ENCODE data around the gene LIPG. TPM values are rescaled to one million over a fixed set of nuclear protein-coding genes. Genes with fewer than 3 reads are reported as not detected.
"Not testable (repeated sequence)": the region's sequence is repeated elsewhere in the genome, so short reads cannot be mapped to it uniquely, and the experiment has no call there.

LIPG gene
- total RNA-seq, 4 donors from 2014 or later: 0.06 to 11.9 (median 1.3) TPM; not detected in 1

DNA sequence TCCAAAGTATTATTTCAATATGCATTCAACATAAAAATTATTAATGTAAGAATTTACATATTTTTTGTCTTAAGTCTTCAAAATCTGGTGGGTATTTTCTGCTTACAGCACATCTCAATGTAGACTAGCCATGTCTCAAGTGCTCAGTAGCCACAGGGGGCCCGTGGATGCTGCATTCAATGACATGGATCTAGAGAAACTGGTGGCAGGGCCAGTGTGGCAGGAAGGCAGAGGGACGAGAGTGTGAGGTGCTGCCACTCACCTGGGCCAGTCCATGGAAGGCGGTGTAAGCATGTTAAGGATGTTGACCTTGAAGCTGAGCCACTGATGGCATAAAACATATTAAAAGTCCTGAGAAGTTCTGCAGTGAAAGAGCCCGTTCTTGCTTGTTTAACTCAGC, 6.2 kb upstream of the LIPG start:
- DNase-seq (ENCODE audit: extremely low spot score): no peak
- H3K4me3 ChIP-seq: no peak overlapping the region
- intact Hi-C loops (cut with DNase I): loop anchor here (5.0 kb wide), 1 partner anchor 302 kb away; no protein-coding TSS in a partner anchor
- H3K36me3 ChIP-seq: no peaks in the 10 kb centered on the region
- H3K27me3 ChIP-seq: peaks cover 0 to 31% (median 8%) of the 10 kb centered on the region in 4 donors
- H3K9me3 ChIP-seq: no peaks in the 10 kb centered on the region
- H3K4me1 ChIP-seq: peaks cover 2 to 6% (median 3%) of the 10 kb centered on the region in 4 donors
- TF ChIP-seq POLR2AphosphoS5 (IDR thresholded peaks at IDR 0.05): no peak
- no peak for TF ChIP-seq CTCF (IDR thresholded peaks at IDR 0.05)
- TF ChIP-seq POLR2A (IDR thresholded peaks at IDR 0.05; ENCODE audit: low read depth): no peak
- TF ChIP-seq EP300 (IDR thresholded peaks at IDR 0.05): no peak
- WGBS: 90% methylated on average over 4 of the region's 4 CpGs
- no peak overlapping the region for H3K27ac ChIP-seq (replicated peaks in 1 of 4)

DNA sequence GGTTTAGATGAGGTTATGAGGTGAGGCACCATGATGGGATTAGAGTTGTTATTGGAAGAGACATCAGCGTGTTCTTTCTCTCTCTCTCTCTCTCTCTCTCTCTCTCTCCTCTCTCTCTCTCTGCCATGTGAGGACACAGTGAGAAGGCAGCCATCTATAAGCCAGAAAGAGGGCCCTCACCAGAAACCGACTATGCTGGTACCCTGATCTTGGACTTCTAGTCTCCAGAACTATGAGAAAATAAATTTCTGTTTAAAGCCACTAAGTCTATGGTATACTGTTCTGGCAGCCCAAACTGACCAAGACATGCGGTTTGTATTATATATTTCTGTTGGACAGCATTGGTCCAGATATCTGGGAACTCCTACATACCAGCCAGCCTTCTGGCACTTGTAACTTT, 3.5 kb upstream of the LIPG start:
- intact Hi-C loops (cut with DNase I): loop anchor here (5.0 kb wide), 1 partner anchor 299 kb away; no protein-coding TSS in a partner anchor
- TF ChIP-seq POLR2AphosphoS5 (IDR thresholded peaks at IDR 0.05) (no peak), CTCF (IDR thresholded peaks at IDR 0.05) (no peak), EP300 (IDR thresholded peaks at IDR 0.05) (no peak), POLR2A (IDR thresholded peaks at IDR 0.05; ENCODE audit: low read depth) (no peak)
- peaks cover 4 to 56% (median 16%) of the 10 kb centered on the region in 4 donors for H3K27me3 ChIP-seq
- H3K4me3 ChIP-seq: no peak overlapping the region
- DNase-seq (ENCODE audit: extremely low spot score): no peak
- H3K36me3 ChIP-seq: no peaks in the 10 kb centered on the region
- 89% methylated on average over 3 of the region's 3 CpGs for WGBS
- no peak overlapping the region for H3K27ac ChIP-seq (replicated peaks in 1 of 4)
- H3K9me3 ChIP-seq: no peaks in the 10 kb centered on the region
- peaks cover 25 to 30% (median 29%) of the 10 kb centered on the region in 4 donors for H3K4me1 ChIP-seq

- intact Hi-C loops (cut with DNase I): loop anchor here (5.0 kb wide), 1 partner anchor 298 kb away; no protein-coding TSS in a partner anchor
- not testable (repeated sequence) for H3K9me3 ChIP-seq; H3K27ac ChIP-seq (replicated peaks in 1 of 4); H3K4me3 ChIP-seq; DNase-seq (ENCODE audit: extremely low spot score); H3K36me3 ChIP-seq
- peaks cover 25 to 30% (median 29%) of the 10 kb centered on the region in 4 donors for H3K4me1 ChIP-seq
- TF ChIP-seq CTCF (IDR thresholded peaks at IDR 0.05): peak; percentile 29 to 49 (median 35)
- WGBS: 78% methylated on average over 16 of the region's 16 CpGs
- peaks cover 4 to 63% (median 16%) of the 10 kb centered on the region in 4 donors for H3K27me3 ChIP-seq
Measured at GRCh38 chr18:49559326-49559931, 2.4 kb upstream of the LIPG start.

- 24% methylated on average over 3 of the region's 3 CpGs for WGBS
- no peak for TF ChIP-seq EP300 (IDR thresholded peaks at IDR 0.05)
- no peak for TF ChIP-seq POLR2AphosphoS5 (IDR thresholded peaks at IDR 0.05)
- TF ChIP-seq POLR2A (IDR thresholded peaks at IDR 0.05; ENCODE audit: low read depth): no peak
- no peak for TF ChIP-seq CTCF (IDR thresholded peaks at IDR 0.05)
- intact Hi-C loops (cut with DNase I): no loop called here
Measured at GRCh38 chr18:49560277-49560623, 1.6 kb upstream of the LIPG start.

More at GRCh38 chr18:49560277-49560623, 1.6 kb upstream of the LIPG start:
- H3K27ac ChIP-seq (replicated peaks in 1 of 4): no peak overlapping the region
- no peaks in the 10 kb centered on the region for H3K36me3 ChIP-seq
- peak overlapping the region in 1 of 4 donors; percentile 57 for H3K4me3 ChIP-seq
- H3K9me3 ChIP-seq: no peaks in the 10 kb centered on the region
- peaks cover 4 to 63% (median 16%) of the 10 kb centered on the region in 4 donors for H3K27me3 ChIP-seq
- no peak for DNase-seq (ENCODE audit: extremely low spot score)
- H3K4me1 ChIP-seq: peaks cover 25 to 30% (median 29%) of the 10 kb centered on the region in 4 donors

All from esophagus muscularis mucosa (tissue), 4 donors.